ENCODE results near the gene CDC42BPA. TPM values are rescaled to one million over a fixed set of nuclear protein-coding genes. Genes with fewer than 3 reads are reported as not detected.

The CDC42BPA gene
- total and polyA plus RNA-seq, 2 donors (not counting 1 experiment from before 2014, with no cell fraction given): 26.4 to 77.1 TPM

DNA sequence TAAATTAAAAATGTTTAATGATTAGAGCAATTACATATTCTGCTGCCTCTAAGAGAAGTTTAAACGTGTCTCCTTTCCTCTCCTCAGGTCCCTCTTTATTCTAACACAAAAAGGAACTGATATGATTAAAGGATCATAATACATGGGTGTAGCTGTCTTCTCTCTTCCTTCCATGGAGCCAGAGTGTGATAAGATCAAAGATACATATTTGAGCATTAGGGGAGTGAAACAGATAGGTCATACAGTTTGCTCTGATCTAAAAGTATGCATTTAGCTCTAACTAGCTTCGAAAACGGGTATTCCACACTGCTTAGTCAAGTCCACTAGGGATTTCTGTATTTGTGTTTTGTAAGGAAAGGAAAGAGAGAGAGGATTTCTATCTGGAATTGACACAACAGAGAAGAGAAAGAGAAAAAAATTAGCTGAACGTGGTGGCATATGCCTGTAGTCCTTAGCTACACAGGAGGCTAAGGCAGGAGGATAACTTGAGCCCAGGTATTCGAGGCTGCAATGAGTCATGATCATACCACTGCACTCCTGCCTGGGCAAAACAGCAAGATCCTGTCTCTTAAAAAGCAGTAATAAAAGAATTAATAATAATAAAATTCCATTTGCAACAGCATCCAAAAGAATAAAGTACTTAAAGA lies 63.1 kb downstream of the CDC42BPA start:
- DNase-seq (ENCODE audit: low read depth in 2 of 2): no peak
- Histone ChIP-seq H3K27me3 (ENCODE audit: control insufficient read depth, insufficient read depth, low read length) (no peaks in the 10 kb centered on the region), H3K4me2 (ENCODE audit: extremely low read depth, insufficient read depth, low read length) (no peak overlapping the region), H4K20me1 (ENCODE audit: control insufficient read depth, extremely low read depth, insufficient read depth, low read length) (no peaks in the 10 kb centered on the region), H3K36me3 (ENCODE audit: control insufficient read depth, insufficient read depth, low read length) (no peaks in the 10 kb centered on the region), H3K27ac (ENCODE audit: insufficient read depth, low read length) (no peak overlapping the region), H3K9ac (ENCODE audit: insufficient read depth, low read length) (no peak overlapping the region), H2AFZ (ENCODE audit: low read length) (no peak overlapping the region), H3K4me3 (replicated peaks in 1 of 4; ENCODE audit: control extremely low read depth in 1 of 4, insufficient read depth in 1 of 4, low read depth in 3 of 4, low read length in 4 of 4) (no peak overlapping the region), H3K9me3 (ENCODE audit: control insufficient read depth, insufficient read depth, low read depth, low read length) (no peaks in the 10 kb centered on the region), H3K79me2 (ENCODE audit: control insufficient read depth, insufficient read depth, low read length) (peaks cover 21% of the 10 kb centered on the region), H3K4me1 (ENCODE audit: control insufficient read depth, extremely low read depth, insufficient read depth, low read length) (no peaks in the 10 kb centered on the region)
- TF ChIP-seq EZH2 (IDR thresholded peaks at IDR 0.05; ENCODE audit: low read length, missing control alignments): no peak
- TF ChIP-seq, protein P1, sequence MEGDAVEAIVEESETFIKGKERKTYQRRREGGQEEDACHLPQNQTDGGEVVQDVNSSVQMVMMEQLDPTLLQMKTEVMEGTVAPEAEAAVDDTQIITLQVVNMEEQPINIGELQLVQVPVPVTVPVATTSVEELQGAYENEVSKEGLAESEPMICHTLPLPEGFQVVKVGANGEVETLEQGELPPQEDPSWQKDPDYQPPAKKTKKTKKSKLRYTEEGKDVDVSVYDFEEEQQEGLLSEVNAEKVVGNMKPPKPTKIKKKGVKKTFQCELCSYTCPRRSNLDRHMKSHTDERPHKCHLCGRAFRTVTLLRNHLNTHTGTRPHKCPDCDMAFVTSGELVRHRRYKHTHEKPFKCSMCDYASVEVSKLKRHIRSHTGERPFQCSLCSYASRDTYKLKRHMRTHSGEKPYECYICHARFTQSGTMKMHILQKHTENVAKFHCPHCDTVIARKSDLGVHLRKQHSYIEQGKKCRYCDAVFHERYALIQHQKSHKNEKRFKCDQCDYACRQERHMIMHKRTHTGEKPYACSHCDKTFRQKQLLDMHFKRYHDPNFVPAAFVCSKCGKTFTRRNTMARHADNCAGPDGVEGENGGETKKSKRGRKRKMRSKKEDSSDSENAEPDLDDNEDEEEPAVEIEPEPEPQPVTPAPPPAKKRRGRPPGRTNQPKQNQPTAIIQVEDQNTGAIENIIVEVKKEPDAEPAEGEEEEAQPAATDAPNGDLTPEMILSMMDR (conservative IDR thresholded peaks at IDR 0.05 in 1 of 2, IDR thresholded peaks at IDR 0.05 in 1 of 2; ENCODE audit: low read depth in 1 of 2, low read length in 2 of 2): no peak

DNA sequence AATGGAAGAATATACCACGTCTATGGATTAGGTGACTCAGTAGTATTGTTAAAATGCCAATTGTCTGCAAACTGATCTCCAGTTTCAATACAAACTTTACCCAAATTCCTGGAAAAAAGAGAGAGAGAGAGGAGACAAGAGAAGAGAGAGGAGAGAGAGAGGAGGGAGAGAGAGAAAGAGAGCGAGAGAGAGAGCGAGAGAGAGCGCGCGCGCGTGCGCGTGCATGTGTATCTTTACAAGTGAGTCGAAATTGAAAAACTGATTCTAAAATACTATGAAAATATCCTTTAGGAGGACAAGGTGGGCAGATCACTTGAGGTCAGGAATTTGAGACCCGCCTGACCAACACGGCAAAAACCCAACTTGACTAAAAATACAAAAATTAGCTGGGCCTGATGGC lies 65.2 kb downstream of the CDC42BPA start:
- no peak overlapping the region for H3K4me2 ChIP-seq (ENCODE audit: extremely low read depth, insufficient read depth, low read length)
- no peak overlapping the region for H3K9ac ChIP-seq (ENCODE audit: insufficient read depth, low read length)
- no peak overlapping the region for H2AFZ ChIP-seq (ENCODE audit: low read length)
- no peaks in the 10 kb centered on the region for H3K9me3 ChIP-seq (ENCODE audit: control insufficient read depth, insufficient read depth, low read depth, low read length)
- TF ChIP-seq, protein P1 (conservative IDR thresholded peaks at IDR 0.05 in 1 of 2, IDR thresholded peaks at IDR 0.05 in 1 of 2; ENCODE audit: low read depth in 1 of 2, low read length in 2 of 2): no peak
- no peak for TF ChIP-seq EZH2 (IDR thresholded peaks at IDR 0.05; ENCODE audit: low read length, missing control alignments)
- H4K20me1 ChIP-seq (ENCODE audit: control insufficient read depth, extremely low read depth, insufficient read depth, low read length): no peaks in the 10 kb centered on the region
- H3K4me3 ChIP-seq (replicated peaks in 1 of 4; ENCODE audit: control extremely low read depth in 1 of 4, insufficient read depth in 1 of 4, low read depth in 3 of 4, low read length in 4 of 4): no peak overlapping the region
- H3K4me1 ChIP-seq (ENCODE audit: control insufficient read depth, extremely low read depth, insufficient read depth, low read length): no peaks in the 10 kb centered on the region
- H3K36me3 ChIP-seq (ENCODE audit: control insufficient read depth, insufficient read depth, low read length): no peaks in the 10 kb centered on the region
- no peaks in the 10 kb centered on the region for H3K27me3 ChIP-seq (ENCODE audit: control insufficient read depth, insufficient read depth, low read length)
- DNase-seq (ENCODE audit: low read depth in 2 of 2): no peak
- H3K79me2 ChIP-seq (ENCODE audit: control insufficient read depth, insufficient read depth, low read length): peaks cover 14% of the 10 kb centered on the region
- H3K27ac ChIP-seq (ENCODE audit: insufficient read depth, low read length): no peak overlapping the region

DNA sequence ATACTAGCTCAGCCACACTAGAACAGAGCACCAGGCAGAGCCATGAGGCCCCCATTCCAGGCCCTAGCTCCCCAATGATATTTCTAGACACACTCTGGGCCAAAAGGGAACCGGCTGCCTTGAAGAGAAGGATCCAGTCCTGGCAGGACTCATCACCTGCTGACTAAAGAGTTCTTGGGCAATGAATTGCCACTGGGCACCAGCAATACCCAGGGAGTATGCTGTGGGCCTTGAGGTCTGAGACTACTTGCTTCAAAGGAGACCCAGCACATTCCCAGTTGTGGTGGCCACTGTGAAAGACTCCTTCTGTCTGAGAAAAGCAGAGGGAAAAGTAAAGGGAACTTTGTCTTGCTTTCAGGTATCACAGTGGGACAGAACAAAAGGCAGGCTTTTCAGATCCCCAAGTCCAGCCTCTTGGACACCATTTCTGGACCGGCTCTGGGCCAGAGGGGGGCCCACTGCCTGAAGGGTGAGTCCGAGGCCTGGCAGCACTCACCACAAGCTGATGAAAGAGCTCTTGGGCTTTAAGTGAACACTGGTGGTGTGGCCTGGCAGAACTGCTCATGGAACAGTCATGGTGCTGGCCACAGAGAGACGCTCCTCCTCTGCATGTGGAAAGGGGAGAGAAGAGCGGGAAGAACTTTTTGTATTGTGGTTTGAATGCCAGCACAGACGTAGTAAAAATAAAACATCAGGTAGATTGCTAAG lies 72.5 kb downstream of the CDC42BPA start:
- Histone ChIP-seq H3K79me2 (ENCODE audit: control insufficient read depth, insufficient read depth, low read length) (peaks cover 29% of the 10 kb centered on the region), H2AFZ (ENCODE audit: low read length) (no peak overlapping the region), H3K9ac (ENCODE audit: insufficient read depth, low read length) (no peak overlapping the region), H4K20me1 (ENCODE audit: control insufficient read depth, extremely low read depth, insufficient read depth, low read length) (peaks cover 1% of the 10 kb centered on the region), H3K9me3 (ENCODE audit: control insufficient read depth, insufficient read depth, low read depth, low read length) (no peaks in the 10 kb centered on the region), H3K27ac (ENCODE audit: insufficient read depth, low read length) (no peak overlapping the region), H3K27me3 (ENCODE audit: control insufficient read depth, insufficient read depth, low read length) (no peaks in the 10 kb centered on the region), H3K36me3 (ENCODE audit: control insufficient read depth, insufficient read depth, low read length) (no peaks in the 10 kb centered on the region), H3K4me1 (ENCODE audit: control insufficient read depth, extremely low read depth, insufficient read depth, low read length) (no peaks in the 10 kb centered on the region), H3K4me3 (replicated peaks in 1 of 4; ENCODE audit: control extremely low read depth in 1 of 4, insufficient read depth in 1 of 4, low read depth in 3 of 4, low read length in 4 of 4) (no peak overlapping the region), H3K4me2 (ENCODE audit: extremely low read depth, insufficient read depth, low read length) (no peak overlapping the region)
- DNase-seq (ENCODE audit: low read depth in 2 of 2): peak in 1 of 2 donors; percentile 15
- TF ChIP-seq, protein P1 (conservative IDR thresholded peaks at IDR 0.05 in 1 of 2, IDR thresholded peaks at IDR 0.05 in 1 of 2; ENCODE audit: low read depth in 1 of 2, low read length in 2 of 2): no peak
- TF ChIP-seq EZH2 (IDR thresholded peaks at IDR 0.05; ENCODE audit: low read length, missing control alignments): no peak
